ENCODE data around the gene EBF4. TPM values are rescaled to one million over a fixed set of nuclear protein-coding genes. Genes with fewer than 3 reads are reported as not detected.
A peak's percentile ranks its signal among the peaks of the same experiment; 100 is the strongest.

Gene EBF4
- total RNA-seq, 4 donors from 2014 or later, result 0.36 to 1.5 (median 1.1) TPM; not detected in 1

- intact Hi-C loops (cut with DNase I; ENCODE audit: low total_unique reads) (no loop called here), in situ Hi-C loops (cut with MboI; ENCODE audit: low sequenced_read_pairs in 4 of 4) (no loop called here)
- H3K9me3 ChIP-seq, result no peaks in the 10 kb centered on the region
- TF ChIP-seq, protein P1, sequence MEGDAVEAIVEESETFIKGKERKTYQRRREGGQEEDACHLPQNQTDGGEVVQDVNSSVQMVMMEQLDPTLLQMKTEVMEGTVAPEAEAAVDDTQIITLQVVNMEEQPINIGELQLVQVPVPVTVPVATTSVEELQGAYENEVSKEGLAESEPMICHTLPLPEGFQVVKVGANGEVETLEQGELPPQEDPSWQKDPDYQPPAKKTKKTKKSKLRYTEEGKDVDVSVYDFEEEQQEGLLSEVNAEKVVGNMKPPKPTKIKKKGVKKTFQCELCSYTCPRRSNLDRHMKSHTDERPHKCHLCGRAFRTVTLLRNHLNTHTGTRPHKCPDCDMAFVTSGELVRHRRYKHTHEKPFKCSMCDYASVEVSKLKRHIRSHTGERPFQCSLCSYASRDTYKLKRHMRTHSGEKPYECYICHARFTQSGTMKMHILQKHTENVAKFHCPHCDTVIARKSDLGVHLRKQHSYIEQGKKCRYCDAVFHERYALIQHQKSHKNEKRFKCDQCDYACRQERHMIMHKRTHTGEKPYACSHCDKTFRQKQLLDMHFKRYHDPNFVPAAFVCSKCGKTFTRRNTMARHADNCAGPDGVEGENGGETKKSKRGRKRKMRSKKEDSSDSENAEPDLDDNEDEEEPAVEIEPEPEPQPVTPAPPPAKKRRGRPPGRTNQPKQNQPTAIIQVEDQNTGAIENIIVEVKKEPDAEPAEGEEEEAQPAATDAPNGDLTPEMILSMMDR (IDR thresholded peaks at IDR 0.05 in 4 of 5, conservative IDR thresholded peaks at IDR 0.05 in 1 of 5), result no peak
- no peak for TF ChIP-seq POLR2A (IDR thresholded peaks at IDR 0.05)
- ATAC-seq (no peak), DNase-seq (no peak)
- H3K27me3 ChIP-seq, result peaks cover 0 to 4% (median 4%) of the 10 kb centered on the region in 3 donors
- H3K36me3 ChIP-seq, result no peaks in the 10 kb centered on the region
- H3K27ac ChIP-seq, result no peak overlapping the region
- H3K4me1 ChIP-seq, result no peaks in the 10 kb centered on the region
- H3K4me3 ChIP-seq, result no peak overlapping the region
Measured at GRCh38 chr20:2741463-2741862, 48.9 kb downstream of the EBF4 start.

DNA sequence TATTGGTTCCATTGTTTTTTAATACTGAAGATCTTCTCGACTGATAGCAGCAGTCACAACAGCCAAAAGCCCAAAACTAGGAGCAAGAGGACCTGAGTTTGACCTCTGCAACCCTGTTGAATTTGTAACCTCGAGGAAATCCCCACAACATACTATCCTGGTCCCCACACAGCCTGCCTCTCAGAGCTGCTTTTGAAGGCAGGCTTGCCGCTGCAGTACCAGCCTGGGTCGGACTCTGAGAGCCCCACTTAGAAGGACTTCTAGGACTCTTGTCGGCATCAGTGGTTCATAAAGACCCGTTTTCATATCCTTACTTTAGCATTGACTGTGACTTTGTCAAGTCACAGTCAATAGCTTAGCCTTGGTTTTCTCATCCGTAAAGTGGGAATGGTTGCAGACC, 49.3 kb downstream of the EBF4 start:
- H3K9me3 ChIP-seq, result no peaks in the 10 kb centered on the region
- DNase-seq, result no peak
- no peak for ATAC-seq
- H3K27ac ChIP-seq, result no peak overlapping the region
- H3K27me3 ChIP-seq, result peaks cover 0 to 4% (median 4%) of the 10 kb centered on the region in 3 donors
- TF ChIP-seq, protein P1 (IDR thresholded peaks at IDR 0.05 in 4 of 5, conservative IDR thresholded peaks at IDR 0.05 in 1 of 5), result no peak
- no peaks in the 10 kb centered on the region for H3K36me3 ChIP-seq
- H3K4me3 ChIP-seq, result no peak overlapping the region
- intact Hi-C loops (cut with DNase I; ENCODE audit: low total_unique reads), result no loop called here
- H3K4me1 ChIP-seq, result no peaks in the 10 kb centered on the region
- in situ Hi-C loops (cut with MboI; ENCODE audit: low sequenced_read_pairs in 4 of 4), result no loop called here

GRCh38 chr20:2742431-2742830, 49.9 kb downstream of the EBF4 start:
- Histone ChIP-seq H3K4me3 (no peak overlapping the region), H3K9me3 (no peaks in the 10 kb centered on the region), H3K4me1 (no peaks in the 10 kb centered on the region), H3K27ac (no peak overlapping the region), H3K36me3 (no peaks in the 10 kb centered on the region), H3K27me3 (peaks cover 0 to 4% (median 4%) of the 10 kb centered on the region in 3 donors)
- intact Hi-C loops (cut with DNase I; ENCODE audit: low total_unique reads) (no loop called here), in situ Hi-C loops (cut with MboI; ENCODE audit: low sequenced_read_pairs in 4 of 4) (no loop called here)
- TF ChIP-seq, protein P1 (IDR thresholded peaks at IDR 0.05 in 4 of 5, conservative IDR thresholded peaks at IDR 0.05 in 1 of 5), result no peak
- TF ChIP-seq POLR2A (IDR thresholded peaks at IDR 0.05), result no peak
- no peak for ATAC-seq
- DNase-seq, result no peak

- ATAC-seq (no peak), DNase-seq (no peak)
- TF ChIP-seq, protein P1 (IDR thresholded peaks at IDR 0.05 in 4 of 5, conservative IDR thresholded peaks at IDR 0.05 in 1 of 5), result peak in 3 of 5 experiments; percentile 39 to 68 (median 45)
- no peak for TF ChIP-seq POLR2A (IDR thresholded peaks at IDR 0.05)
- intact Hi-C loops (cut with DNase I; ENCODE audit: low total_unique reads) (no loop called here), in situ Hi-C loops (cut with MboI; ENCODE audit: low sequenced_read_pairs in 4 of 4) (no loop called here)
- H3K36me3 ChIP-seq, result no peaks in the 10 kb centered on the region
- H3K27me3 ChIP-seq, result peaks cover 0 to 8% (median 4%) of the 10 kb centered on the region in 3 donors
- no peak overlapping the region for H3K4me3 ChIP-seq
- H3K4me1 ChIP-seq, result no peaks in the 10 kb centered on the region
- H3K9me3 ChIP-seq, result no peaks in the 10 kb centered on the region
- no peak overlapping the region for H3K27ac ChIP-seq
Measured at GRCh38 chr20:2742934-2743559, 50.5 kb downstream of the EBF4 start.
